ENCODE measurements around the gene FKBP1C. TPM values are rescaled to one million over a fixed set of nuclear protein-coding genes. Genes with fewer than 3 reads are reported as not detected.

FKBP1C gene
- total RNA-seq, 1 experiment from 2014 or later: 0.10 TPM

DNA sequence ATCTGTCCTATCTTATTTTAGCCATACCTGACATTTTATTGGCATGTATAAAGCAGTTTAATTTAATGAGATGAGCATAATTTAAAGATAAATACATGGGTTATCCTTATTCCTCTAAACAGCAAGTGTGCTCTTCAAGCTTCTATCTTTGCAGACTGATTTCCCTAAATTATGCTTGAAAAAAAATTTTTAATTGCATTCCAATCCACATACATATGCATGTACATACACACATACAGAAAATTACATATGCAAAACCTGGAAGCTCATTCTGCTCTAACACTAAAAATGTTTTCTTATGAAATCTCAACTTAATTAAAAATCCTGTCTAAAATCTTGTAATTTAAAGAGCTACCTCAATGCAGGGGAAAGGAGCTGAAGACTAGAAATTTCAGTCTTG is 35.3 kb downstream of the FKBP1C start:
- in situ Hi-C loops (cut with HindIII; ENCODE audit: low pct_unique_long_range_greater_than_20kb, low sequenced_read_pairs): no loop called here
- DNase-seq (ENCODE audit: low read depth): no peak

DNA sequence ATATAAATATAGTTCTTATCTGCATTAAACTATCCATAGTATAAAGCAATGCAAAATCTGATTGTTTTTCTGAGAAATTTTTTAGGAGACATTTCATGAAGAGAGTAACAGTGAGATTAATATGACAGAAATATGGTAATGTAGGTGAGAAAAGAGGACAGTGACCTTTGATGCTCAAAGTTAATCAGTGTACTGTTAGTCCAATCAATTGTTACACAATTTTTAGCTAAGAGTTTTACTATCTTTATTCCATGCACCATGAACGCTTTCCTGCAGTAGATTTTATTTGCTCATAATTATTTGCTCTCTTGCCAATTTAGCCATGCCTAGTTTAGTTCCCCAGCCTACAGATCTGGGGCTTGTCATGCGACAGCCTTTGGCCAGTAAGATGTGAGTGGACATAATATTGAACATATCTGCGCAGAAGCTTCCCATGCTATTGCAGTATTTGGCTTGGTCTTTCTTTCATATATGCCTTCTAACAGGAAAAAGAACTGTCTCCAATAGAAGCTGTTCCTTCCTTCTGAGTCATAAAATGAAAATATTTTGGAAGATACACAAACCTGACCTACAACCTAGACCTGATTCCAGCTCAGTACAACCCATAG is 38.7 kb downstream of the FKBP1C start:
- no peak for DNase-seq (ENCODE audit: low read depth)
- in situ Hi-C loops (cut with HindIII; ENCODE audit: low pct_unique_long_range_greater_than_20kb, low sequenced_read_pairs): no loop called here

DNA sequence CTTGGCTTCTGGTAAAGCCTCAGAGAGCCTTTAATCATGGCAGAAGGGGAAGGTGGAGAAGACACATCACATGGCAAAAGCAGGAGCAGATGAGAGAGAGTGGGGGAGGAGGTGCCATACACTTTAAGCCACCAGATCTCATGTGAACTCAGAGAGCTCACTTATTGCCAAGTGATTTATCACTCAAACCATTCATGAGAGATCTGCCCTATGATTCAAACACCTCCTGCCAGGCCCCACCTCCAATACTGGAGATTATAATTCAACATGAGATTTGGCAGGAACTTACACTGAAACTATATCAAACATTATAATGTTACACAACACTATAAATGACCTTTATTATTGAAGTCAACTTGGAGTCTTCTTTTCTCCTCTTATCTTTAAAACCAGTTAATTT is 47.9 kb downstream of the FKBP1C start:
- no peak for DNase-seq (ENCODE audit: low read depth)
- in situ Hi-C loops (cut with HindIII; ENCODE audit: low pct_unique_long_range_greater_than_20kb, low sequenced_read_pairs): no loop called here

DNA sequence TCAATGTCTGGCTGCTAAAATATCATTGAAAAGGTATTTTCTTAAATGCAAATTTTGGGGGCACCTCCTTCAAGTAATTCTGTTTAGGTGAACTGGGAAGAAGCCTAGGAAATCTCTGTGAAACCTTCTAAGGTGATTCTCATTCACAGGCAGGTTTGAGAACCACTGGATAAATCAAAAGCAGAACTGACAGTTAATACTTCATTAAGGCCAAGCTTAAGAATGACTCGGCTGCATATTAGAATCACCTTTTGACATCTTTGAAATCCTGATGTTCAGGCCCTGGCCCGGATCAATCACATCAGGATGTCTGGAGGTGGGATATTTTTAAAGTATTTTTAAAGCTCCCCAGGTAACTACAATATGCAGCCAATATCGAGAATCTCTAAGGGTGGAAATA is 50.6 kb downstream of the FKBP1C start:
- in situ Hi-C loops (cut with HindIII; ENCODE audit: low pct_unique_long_range_greater_than_20kb, low sequenced_read_pairs): no loop called here
- DNase-seq (ENCODE audit: low read depth): no peak

Other genes with a start within 250 kb of the FKBP1C start
- not detected in 2 replicates for gene LGSN, start 108.5 kb downstream of the FKBP1C start, total RNA-seq (2014; rRNA removed; shearing (Covaris generic); ENCODE audit: low replicate concordance)